ENCODE data around the gene GRIK2.

The GRIK2 gene

GRCh38 chr6:101454106-101454676, 60.7 kb downstream of the GRIK2 start:
- DNase-seq (ENCODE audit: low read depth) = no peak

GRCh38 chr6:101458336-101458735, 64.8 kb downstream of the GRIK2 start:
- no peak for DNase-seq (ENCODE audit: low read depth)

- DNase-seq (ENCODE audit: low read depth) = no peak
Measured at GRCh38 chr6:101458826-101459225, 65.3 kb downstream of the GRIK2 start.

DNA sequence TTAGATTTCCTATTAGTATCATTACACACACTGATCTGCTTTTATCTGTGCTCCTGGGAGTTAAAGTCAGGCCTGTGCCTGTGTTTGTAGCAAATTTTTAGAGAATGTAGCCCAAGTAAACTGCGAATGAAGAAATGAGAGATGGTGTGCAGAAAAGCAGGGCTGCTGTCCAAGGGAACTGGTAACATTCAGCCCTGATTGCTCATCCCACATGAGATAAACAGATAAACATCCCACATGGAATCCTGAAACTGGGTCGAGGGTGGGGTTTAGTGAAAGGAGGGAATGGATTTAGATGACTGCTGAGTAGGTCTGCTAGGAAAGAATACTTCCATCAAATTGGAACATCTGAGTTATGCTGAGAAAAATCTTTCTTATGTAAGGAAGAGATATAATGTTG, 69.1 kb downstream of the GRIK2 start:
- no peak for DNase-seq (ENCODE audit: low read depth)

DNA sequence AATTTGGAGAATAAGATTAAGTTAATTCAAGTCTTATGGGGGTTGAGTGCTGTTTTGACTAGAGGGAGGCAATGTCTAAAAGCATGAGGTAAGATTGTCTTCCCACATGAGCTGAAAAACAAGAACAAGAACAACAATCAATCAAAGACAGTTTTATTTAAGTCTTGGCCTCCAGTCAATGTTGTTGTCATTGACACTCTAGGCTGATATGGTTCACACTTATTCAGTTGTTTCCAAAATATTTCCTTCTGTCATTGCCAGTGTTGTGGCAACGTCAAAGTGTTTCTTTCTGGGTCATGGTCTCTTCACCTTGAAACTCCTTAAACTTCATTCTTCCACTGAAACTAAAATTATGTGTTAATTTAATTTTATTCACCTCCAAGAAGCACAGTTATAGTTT, 72.4 kb downstream of the GRIK2 start:
- no peak for DNase-seq (ENCODE audit: low read depth)

DNA sequence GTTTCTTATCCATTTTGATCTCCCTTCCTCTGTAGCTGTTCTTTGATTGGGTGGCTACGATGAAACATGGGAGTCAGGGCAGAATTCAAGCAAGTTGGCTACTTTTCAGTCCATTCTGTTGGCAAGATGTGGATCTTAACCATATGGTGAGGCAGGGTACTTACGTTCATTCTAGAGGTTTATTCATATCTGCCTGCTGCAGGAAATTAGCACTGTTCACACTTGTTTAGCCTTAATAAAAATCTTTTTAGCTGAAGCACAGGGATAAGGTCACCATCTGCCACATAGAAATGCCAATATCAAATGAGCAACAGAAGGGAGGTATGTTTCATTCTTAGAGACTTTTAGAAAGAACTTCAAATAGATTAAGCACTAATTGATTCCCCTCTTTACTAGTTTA, 83.9 kb downstream of the GRIK2 start:
- DNase-seq (ENCODE audit: low read depth) = no peak

DNA sequence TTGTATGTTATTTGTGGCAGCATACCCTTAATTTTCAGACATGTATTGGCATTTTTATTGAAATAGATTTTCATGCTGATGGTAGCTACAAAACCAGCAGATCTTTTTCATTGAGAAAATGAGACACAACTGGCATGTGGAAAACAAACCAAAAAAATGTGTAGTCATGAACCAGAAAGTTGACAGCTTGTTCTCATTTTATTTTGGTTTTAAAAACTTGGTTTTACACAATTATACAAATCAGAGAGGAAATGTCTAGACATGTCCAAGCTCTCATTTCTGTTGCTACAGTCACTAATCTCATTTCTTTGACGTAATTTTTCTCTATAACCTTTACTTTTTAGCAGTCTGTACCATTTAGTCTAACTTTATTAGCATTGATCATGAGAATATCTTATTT, 85.4 kb downstream of the GRIK2 start:
- DNase-seq (ENCODE audit: low read depth) = no peak

GRCh38 chr6:101482606-101483005, 89.1 kb downstream of the GRIK2 start:
- DNase-seq (ENCODE audit: low read depth) = no peak

GRCh38 chr6:101484781-101485180, 91.3 kb downstream of the GRIK2 start:
- DNase-seq (ENCODE audit: low read depth) = no peak

DNA sequence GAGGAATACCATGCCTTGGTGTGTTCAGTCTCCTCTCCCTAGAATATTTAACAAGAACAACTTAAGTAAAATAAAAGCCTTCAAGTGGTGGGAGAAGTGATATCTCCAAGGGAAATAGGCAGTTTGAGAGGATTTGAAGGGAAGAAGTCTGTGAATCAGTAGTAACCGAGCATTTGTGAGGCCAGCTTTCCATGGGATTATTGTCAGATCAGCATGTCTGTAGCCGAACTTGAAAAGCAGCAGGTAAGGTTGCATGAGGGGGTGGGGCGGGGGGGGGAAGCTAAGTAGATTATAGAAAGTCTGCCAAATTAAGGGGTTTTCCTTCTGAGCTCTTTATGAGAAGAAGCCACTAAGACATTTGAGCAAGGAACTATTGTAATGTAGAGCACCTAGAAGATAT, 92.6 kb downstream of the GRIK2 start:
- DNase-seq (ENCODE audit: low read depth) = no peak

DNA sequence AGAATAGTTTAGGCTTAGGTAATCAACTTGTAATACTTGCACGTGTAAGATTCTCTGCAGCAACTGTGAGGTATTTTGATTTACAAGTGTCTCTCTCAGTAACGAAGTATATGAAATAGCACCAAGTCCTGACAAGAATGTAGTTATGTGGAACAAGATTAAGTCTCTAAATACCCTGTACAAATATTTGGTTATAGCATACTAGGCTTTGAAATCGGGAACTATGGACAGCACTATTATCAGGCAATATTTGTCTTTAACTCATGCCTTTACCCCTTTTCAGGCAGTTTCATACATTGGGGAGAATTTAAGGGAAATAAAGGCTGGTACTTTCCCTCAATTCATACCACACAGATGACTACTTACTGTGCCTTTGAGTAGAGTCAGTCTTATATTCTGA, 93.2 kb downstream of the GRIK2 start:
- DNase-seq (ENCODE audit: low read depth) = no peak

DNA sequence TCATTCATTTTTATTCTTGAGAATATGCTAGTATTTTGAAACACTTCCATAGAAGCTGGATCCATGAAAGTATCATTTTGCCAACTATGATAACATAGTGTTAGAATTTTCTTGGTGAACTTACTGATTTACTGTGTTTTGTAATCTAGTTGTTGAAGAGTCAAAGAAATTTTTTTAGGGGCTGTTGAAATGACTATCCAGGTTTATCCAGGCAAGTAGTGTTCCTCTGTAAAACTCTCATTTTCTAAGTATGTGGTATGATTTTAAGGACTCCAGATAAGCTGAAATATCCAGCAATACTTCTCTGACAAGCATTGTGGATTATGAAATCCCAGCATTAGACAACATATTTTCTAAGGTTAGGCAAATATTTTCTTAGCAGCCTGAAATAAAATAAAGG, 95.9 kb downstream of the GRIK2 start:
- DNase-seq (ENCODE audit: low read depth) = no peak

- DNase-seq (ENCODE audit: low read depth) = no peak
Measured at GRCh38 chr6:101490857-101491256, 97.3 kb downstream of the GRIK2 start.

- DNase-seq (ENCODE audit: low read depth) = no peak
Measured at GRCh38 chr6:101502818-101503217, 109.3 kb downstream of the GRIK2 start.

GRCh38 chr6:101509536-101509935, 116.0 kb downstream of the GRIK2 start:
- no peak for DNase-seq (ENCODE audit: low read depth)

DNA sequence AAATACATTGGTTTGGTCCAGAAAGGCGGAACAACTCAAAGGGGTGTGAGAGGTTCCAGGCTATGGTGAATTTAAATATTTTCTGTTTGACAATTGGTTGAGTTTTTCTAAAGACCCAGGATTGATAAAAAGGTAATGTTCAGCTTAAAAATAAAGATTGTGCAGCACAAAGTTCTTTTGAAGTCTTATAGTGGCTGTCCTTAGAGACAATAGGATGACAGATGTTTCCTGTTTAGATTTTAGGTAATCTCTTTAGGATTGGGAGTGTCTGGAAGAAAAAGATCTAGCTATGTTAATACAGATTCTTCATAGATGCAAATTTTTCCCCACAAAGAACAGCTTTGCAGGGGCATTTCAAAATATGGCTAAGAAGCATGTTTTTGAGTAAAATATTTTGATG, 119.7 kb downstream of the GRIK2 start:
- no peak for DNase-seq (ENCODE audit: low read depth)

DNA sequence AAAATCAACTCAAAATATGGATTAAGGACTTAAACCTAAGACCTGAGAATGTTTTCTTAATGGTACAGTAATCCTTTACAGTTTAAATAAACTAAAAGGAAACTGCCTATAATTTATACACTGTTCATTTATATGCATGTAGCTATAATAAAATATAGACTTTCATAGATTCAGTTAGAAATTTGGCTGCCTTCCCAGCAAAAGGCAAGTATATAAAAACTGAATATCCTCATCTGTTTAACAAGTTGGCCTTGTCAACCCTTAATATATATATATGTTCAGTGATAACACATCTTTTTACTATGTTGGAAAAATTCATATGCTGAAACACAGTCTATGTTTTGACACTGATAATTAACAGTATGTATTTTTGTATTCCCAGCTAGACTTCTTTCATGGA, 123.1 kb downstream of the GRIK2 start:
- no peak for DNase-seq (ENCODE audit: low read depth)

DNA sequence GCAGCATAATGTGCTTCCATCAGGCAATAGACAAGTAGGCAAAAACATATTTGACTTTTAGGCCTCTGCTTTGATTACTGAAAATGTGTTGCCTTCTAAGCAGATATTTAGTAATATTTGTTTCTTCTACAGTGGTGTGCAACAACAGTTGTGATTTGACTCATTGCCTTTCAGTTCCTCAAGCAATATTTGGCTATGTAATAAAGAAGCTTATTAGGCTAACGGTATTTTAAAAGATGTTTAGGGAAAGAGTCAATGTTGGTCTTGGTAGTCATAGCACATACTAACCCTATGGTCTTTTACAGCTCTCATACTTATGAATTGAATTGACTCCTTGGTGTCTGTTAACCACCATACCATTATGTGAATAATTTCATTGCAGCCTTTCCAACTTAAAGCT, 124.1 kb downstream of the GRIK2 start:
- no peak for DNase-seq (ENCODE audit: low read depth)

DNA sequence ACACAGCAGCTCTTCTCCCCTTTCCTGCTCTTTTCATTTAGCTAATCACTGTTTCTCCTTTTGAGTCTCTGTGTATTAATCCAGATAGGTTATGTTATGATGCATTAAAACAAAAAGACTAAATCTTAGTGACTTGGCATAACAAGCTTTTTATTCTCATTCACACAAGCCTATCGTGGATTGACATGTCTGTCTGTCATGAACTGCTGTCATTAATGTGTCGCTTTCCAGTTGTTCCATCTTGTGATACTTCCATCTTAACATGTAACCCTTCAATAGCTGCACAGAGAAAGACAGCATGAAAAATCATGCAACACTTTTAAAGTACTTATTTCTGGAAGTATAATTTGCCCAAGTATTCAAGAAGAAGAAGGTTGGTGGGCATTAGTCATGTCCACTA, 128.7 kb downstream of the GRIK2 start:
- no peak for DNase-seq (ENCODE audit: low read depth)

- DNase-seq (ENCODE audit: low read depth) = no peak
Measured at GRCh38 chr6:101527467-101527866, 134.0 kb downstream of the GRIK2 start.

DNA sequence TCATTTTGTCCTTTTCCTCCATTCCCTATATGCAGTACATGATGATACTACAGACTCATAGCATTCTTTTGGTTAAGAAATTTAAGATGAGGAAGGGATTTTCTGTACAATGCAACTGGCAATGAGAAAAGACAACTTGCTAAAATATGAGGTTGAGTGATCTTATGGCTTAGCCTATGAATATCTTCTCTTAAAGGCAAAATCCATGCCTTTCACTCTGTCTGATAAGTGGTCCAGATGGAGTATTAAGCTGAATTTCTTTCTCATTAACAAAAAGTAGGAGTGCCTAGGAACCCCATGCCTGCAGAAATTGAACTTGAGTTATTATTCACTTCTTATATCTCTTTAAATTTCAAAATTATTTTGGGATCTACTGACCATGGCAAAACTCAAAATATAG, 135.3 kb downstream of the GRIK2 start:
- DNase-seq (ENCODE audit: low read depth) = no peak

GRCh38 chr6:101531538-101531937, 138.0 kb downstream of the GRIK2 start:
- no peak for DNase-seq (ENCODE audit: low read depth)

DNA sequence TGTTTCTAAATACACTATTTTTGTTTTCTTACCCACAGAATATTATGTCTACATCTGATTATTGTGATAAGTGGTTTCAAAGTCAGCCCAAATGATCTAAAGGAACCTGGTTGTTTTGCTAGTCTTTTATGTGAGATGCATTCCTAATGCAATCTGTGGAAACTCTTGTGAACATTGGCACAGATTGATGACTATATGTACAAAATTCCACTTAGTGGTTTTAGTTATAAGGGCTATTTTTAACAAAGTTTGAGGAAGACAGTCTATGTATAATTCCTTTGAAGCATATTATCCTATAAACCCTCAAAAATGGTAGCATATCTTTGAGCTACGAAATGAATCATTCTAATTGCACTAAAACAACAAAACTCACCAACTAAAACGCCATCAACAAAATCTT, 140.9 kb downstream of the GRIK2 start:
- no peak for DNase-seq (ENCODE audit: low read depth)

DNA sequence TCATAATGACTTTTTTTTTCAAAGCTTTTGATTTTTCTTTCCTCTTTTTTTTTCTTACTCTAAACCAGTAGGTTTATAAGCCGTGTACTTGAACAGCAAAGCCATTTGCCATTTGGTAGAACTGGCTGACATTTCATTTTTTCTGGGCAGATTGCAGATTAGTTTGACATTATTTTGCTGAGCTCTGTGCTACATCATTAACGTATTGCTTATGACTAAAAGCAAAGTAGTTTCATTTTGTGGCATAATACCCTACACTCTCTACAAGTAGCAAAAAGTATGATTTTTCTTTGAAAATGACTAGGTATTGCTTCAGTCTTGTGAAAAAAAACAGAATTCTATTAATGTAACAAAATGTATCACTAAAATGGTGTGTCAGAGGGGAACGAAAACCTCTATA, 141.3 kb downstream of the GRIK2 start:
- DNase-seq (ENCODE audit: low read depth) = no peak

DNA sequence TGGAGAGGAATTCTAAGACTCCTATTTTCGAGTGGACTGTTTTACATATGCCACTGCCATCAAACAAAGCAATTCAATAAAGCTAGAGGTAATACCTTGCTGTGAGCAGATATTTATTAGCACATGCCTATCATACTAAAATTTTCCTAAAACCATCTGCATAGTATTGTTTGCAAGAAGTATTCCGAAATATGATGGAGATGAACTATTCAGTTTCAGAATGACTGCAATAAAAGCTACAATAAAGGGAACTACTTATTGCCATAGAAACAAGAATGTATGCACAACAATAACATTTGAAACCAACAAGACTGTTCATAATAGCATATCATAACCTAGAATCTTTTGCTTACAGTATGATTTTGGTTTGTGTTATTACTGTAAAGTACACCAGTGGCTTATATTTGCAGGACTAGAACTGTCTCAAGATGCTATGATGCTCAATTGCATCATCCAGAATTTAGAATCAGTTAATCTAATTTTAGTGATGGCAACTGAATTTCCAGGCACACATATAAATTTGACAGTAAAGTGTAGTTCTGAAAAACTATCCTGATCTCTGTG, 144.3 kb downstream of the GRIK2 start:
- DNase-seq (ENCODE audit: low read depth) = no peak
